HepG2 (cell line): ENCODE measurements around the gene UBE2G2. TPM values are rescaled to one million over a fixed set of nuclear protein-coding genes. Genes with fewer than 3 reads are reported as not detected.

ENCODE experiments used
- ATAC-seq: fragments of 200-7000 bp; cut with Tn5 transposase; 3 replicates; pipeline ENCODE4 v1.9.1; 2020; ENCODE audit warnings: mild to moderate bottlenecking, moderate library complexity
- BruUV-seq: library from RNA; stranded (reverse); fragments of 400-500 nt; replicated peaks from 2 replicates; lab custom pipeline; 2021; lab: Mats Ljungman, UMichigan
- CTCF ChIA-PET: fragments of 300-600 bp; formaldehyde crosslinking; extraction: SDS; loops from one replicate; lab custom pipeline; 2021; ENCODE audit warnings: low total read pairs, inconsistent platforms, low intra/inter-chr PET ratio; lab: Yijun Ruan, JAX
- POLR2A ChIA-PET: fragments of 350-600 bp; sonication (Branson Sonifier 250); formaldehyde crosslinking; loops from one replicate; lab custom pipeline; 2020; ENCODE audit warnings: antibody characterized with exemption, inconsistent platforms; lab: Yijun Ruan, JAX
- DNase-seq: peaks from one replicate; pipeline ENCODE4 v3.0.0-alpha.2; 2015; ENCODE audit warnings: low spot score
- FAIRE-seq: peaks from 3 replicates; lab custom pipeline; 2011; peaks lifted over from hg19 to GRCh38; lab: Jason Lieb, UNC
- H2AFZ ChIP-seq: one replicate; pipeline ENCODE4 v1.6.1; 2011; ENCODE audit warnings: low read length, inconsistent platforms
- H3K27ac ChIP-seq: fragments of 300-600 bp; 3 replicates; pipeline ENCODE4 v1.8.0; 2011; ENCODE audit warnings: mixed run types, mild to moderate bottlenecking, mixed read lengths, low read length, inconsistent platforms; ENCODE audit not compliant: insufficient read depth; ENCODE audit errors: extremely low read length
- H3K27me3 ChIP-seq, 2 experiments: fragments of 200-600 bp in 1 of 2; 2 replicates in 1 of 2; 3 replicates in 1 of 2; pipeline versions ENCODE4 v1.6.0 to v1.8.0; 2011; ENCODE audit warnings: low read length in 2 of 2, mild to moderate bottlenecking in 2 of 2, moderate library complexity in 2 of 2, inconsistent platforms in 1 of 2; ENCODE audit not compliant: insufficient read depth in 2 of 2, control insufficient read depth in 1 of 2
- H3K36me3 ChIP-seq, 2 experiments: fragments of 200-600 bp in 1 of 2; replicated peaks in 1 of 2; 2 replicates in 1 of 2; 3 replicates in 1 of 2; pipeline versions ENCODE4 v1.5.1 to v1.8.0; 2011; ENCODE audit warnings: low read length in 2 of 2, inconsistent platforms in 1 of 2; ENCODE audit not compliant: insufficient read depth in 2 of 2, control insufficient read depth in 1 of 2
- H3K4me1 ChIP-seq: 2 replicates; pipeline ENCODE4 v1.5.1; 2012; ENCODE audit warnings: low read length, inconsistent platforms; ENCODE audit not compliant: insufficient read depth
- H3K4me2 ChIP-seq: 2 replicates; pipeline ENCODE4 v1.6.0; 2011; ENCODE audit warnings: low read depth, low read length, inconsistent platforms
- H3K4me3 ChIP-seq, 3 experiments: fragments of 200-600 bp in 1 of 3; sonication (generic), shearing (Covaris generic) in 1 of 3; replicated peaks in 1 of 3; 2 replicates each; pipeline ENCODE4 v1.5.1; 2011 to 2016; ENCODE audit warnings: low read length in 3 of 3, inconsistent platforms in 2 of 3, low read depth in 2 of 3, mild to moderate bottlenecking in 2 of 3, control low read depth in 1 of 3, mixed read lengths in 1 of 3; ENCODE audit not compliant: insufficient read depth in 1 of 3
- H3K79me2 ChIP-seq: one replicate; pipeline ENCODE4 v1.6.1; 2011; ENCODE audit warnings: low read length, inconsistent platforms; ENCODE audit not compliant: insufficient read depth
- H3K9ac ChIP-seq: 2 replicates; pipeline ENCODE4 v1.6.0; 2011; ENCODE audit warnings: mild to moderate bottlenecking, low read depth, low read length, inconsistent platforms; ENCODE audit not compliant: insufficient read depth
- H3K9me3 ChIP-seq: 2 replicates; pipeline ENCODE4 v1.5.1; 2012; ENCODE audit warnings: mild to moderate bottlenecking, low read length
- H4K20me1 ChIP-seq: 2 replicates; pipeline ENCODE4 v1.6.0; 2011; ENCODE audit warnings: inconsistent platforms, mild to moderate bottlenecking, low read length, moderate library complexity; ENCODE audit not compliant: insufficient read depth
- ARHGAP35 ChIP-seq: sonication (generic); formaldehyde crosslinking; IDR thresholded peaks from 2 replicates; pipeline ENCODE4 v1.9.0; 2022; ENCODE audit warnings: mild to moderate bottlenecking, inconsistent platforms, moderate library complexity, missing genetic modification reagents, borderline replicate concordance
- ELF1 ChIP-seq: sonication (generic); formaldehyde crosslinking; IDR thresholded peaks from 2 replicates; pipeline ENCODE4 v1.4.0; 2020; ENCODE audit warnings: missing genetic modification reagents
- HNRNPK ChIP-seq: fragments of 200-400 bp; formaldehyde crosslinking; IDR thresholded peaks from 2 replicates; pipeline ENCODE4 v1.6.1; 2018; ENCODE audit warnings: low read length, low read depth, moderate library complexity, mild to moderate bottlenecking; ENCODE audit not compliant: poor library complexity, severe bottlenecking
- NCOA1 ChIP-seq: sonication (generic); formaldehyde crosslinking; IDR thresholded peaks from 2 replicates; pipeline ENCODE4 v1.9.0; 2021; ENCODE audit warnings: missing genetic modification reagents
- STAG1 ChIP-seq: sonication (generic); formaldehyde crosslinking; IDR thresholded peaks from 2 replicates; pipeline ENCODE4 v1.4.0; 2020; ENCODE audit warnings: missing genetic modification reagents
- ZNF329 ChIP-seq: sonication (generic); formaldehyde crosslinking; IDR thresholded peaks from 2 replicates; pipeline ENCODE4 v1.9.0; 2021; ENCODE audit warnings: low read depth, mild to moderate bottlenecking, missing genetic modification reagents
- ZNF501 ChIP-seq: sonication (generic); formaldehyde crosslinking; IDR thresholded peaks from 2 replicates; pipeline ENCODE4 v1.5.1; 2020; ENCODE audit warnings: mild to moderate bottlenecking, moderate library complexity, missing genetic modification reagents
- ZNF598 ChIP-seq: sonication (generic); formaldehyde crosslinking; IDR thresholded peaks from 2 replicates; pipeline ENCODE4 v1.5.1; 2020; ENCODE audit warnings: mild to moderate bottlenecking, missing genetic modification reagents, borderline replicate concordance
- ZNF841 ChIP-seq: sonication (generic); formaldehyde crosslinking; IDR thresholded peaks from 2 replicates; pipeline ENCODE4 v1.8.1; 2023; ENCODE audit warnings: missing genetic modification reagents, borderline replicate concordance
- WGBS: methylation state at CpG from one replicate; pipeline ENCODE4 v1.1.6; 2017; ENCODE audit warnings: low lambda C conversion rate; 5-methylcytosine and 5-hydroxymethylcytosine counted together
- in situ Hi-C: cut with HindIII; loops from 2 replicates; pipeline ENCODE4 v1.10.0; 2017; ENCODE audit warnings: low pct_unique_long_range_greater_than_20kb; ENCODE audit not compliant: extremely low pct_ligation_motif_present
- intact Hi-C: fragments of 100-400 bp; cut with micrococcal nuclease; formaldehyde crosslinking; loops from one replicate; pipeline ENCODE4 v1.10.0; 2022; ENCODE audit not compliant: unreplicated experiment
- polyA plus RNA-seq, 8 experiments: library from polyadenylated mRNA; depleted of rRNA in 3 of 8; stranded (reverse) in 7 of 8; unstranded in 1 of 8; fragments of >200 nt; fragmentation: Illumina TruSeq in 4 of 8; extraction: Trizol in 4 of 8; gene quantifications; 2 replicates each; pipeline versions ENCODE4 v1.2.1 to v1.2.3, GENCODE V29; 2011 to 2016; ENCODE audit warnings: low read depth in 4 of 8, missing spikeins in 1 of 8, mixed read lengths in 1 of 8; ENCODE audit not compliant: insufficient read depth in 1 of 8
- total RNA-seq, 5 experiments: library from RNA; depleted of rRNA; stranded (reverse); fragments of >200 nt; fragmentation: Illumina TruSeq; extraction: Trizol; gene quantifications; 2 replicates each; pipeline ENCODE4 v1.2.3, GENCODE V29; 2016; ENCODE audit warnings: low read depth in 1 of 5
- TF ChIP-seq, protein P1 (sequence below): sonication (generic); formaldehyde crosslinking; IDR thresholded peaks from 2 replicates; pipeline ENCODE4 v1.5.1; 2020; ENCODE audit warnings: mild to moderate bottlenecking, missing genetic modification reagents, moderate library complexity
- TF ChIP-seq, protein P2 (sequence below): sonication (generic); formaldehyde crosslinking; IDR thresholded peaks from 2 replicates; pipeline ENCODE4 v1.8.1; 2023; ENCODE audit warnings: mild to moderate bottlenecking, missing genetic modification reagents
- TF ChIP-seq, protein P3 (sequence below): sonication (generic); formaldehyde crosslinking; IDR thresholded peaks from 2 replicates; pipeline ENCODE4 v1.5.0; 2020; ENCODE audit warnings: missing genetic modification reagents
- TF ChIP-seq, protein P4 (sequence below): sonication (generic); formaldehyde crosslinking; IDR thresholded peaks from 2 replicates; pipeline ENCODE4 v1.4.0; 2020; ENCODE audit warnings: missing genetic modification reagents, borderline replicate concordance

UBE2G2 gene
- total and polyA plus RNA-seq, 2 of the 13 experiments (the other 11 are each of a cell fraction or from before 2014, with no cell fraction given), result 55.4 to 92.0 TPM

DNA sequence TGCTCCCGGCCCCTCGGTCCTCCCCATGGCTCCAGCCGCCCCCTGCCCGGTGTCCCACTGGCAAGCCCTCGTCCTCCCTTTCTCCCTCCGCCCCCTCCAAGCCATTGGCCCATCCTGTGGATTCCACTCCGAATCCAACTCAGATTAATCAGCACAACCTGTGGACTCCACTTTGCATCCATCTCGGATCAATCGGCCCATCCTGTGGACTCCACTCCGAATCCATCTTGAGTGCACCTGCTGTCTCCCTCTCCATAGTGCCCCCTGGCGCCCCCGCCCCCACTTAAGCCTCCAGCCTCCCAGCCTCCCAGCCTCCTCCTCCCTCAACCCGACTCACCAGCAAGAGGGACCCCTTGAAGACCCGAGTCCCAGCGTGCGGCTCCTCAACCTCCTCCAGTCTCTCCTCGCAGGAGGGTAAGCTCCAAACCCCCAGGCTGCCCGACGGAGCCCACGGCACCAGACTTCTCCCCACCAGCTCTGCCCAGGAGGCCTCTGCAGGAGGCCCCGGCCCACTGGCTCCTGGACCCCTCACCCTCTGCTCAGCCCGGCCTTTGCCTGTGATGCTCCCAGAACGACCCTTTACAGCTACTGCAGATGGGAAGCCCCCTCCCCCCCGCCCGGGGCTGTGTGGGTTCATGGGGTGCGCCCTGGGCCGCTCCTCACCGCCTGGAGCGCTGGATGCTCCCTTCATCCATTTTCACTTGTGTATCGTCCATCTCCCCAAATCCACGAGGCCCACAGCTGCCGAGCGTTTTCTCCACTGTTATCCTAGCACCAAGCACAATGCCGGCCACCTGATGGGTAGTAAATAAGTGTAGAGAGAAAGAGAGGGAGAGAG lies 49.6 kb downstream of the UBE2G2 start:
- H3K36me3 ChIP-seq, result no peaks in the 10 kb centered on the region
- no peak overlapping the region for H3K9ac ChIP-seq
- H3K4me3 ChIP-seq, result no peak overlapping the region
- no peaks in the 10 kb centered on the region for H3K4me1 ChIP-seq
- no peaks in the 10 kb centered on the region for H4K20me1 ChIP-seq
- no peak overlapping the region for H3K27ac ChIP-seq
- BruUV-seq, result no TSS peak
- peaks cover 11 to 55% of the 10 kb centered on the region in 2 experiments; a peak in 4 of 5 replicates for H3K27me3 ChIP-seq
- DNase-seq (no peak), ATAC-seq (no peak), FAIRE-seq (no peak)
- intact Hi-C loops, result no loop called here
- H3K79me2 ChIP-seq, result no peaks in the 10 kb centered on the region
- H2AFZ ChIP-seq, result no peak overlapping the region
- ChIA-PET POLR2A (no interaction called here), CTCF (no interaction called here)
- H3K4me2 ChIP-seq, result no peak overlapping the region
- WGBS, result 32% methylated on average over 25 of the region's 34 CpGs
- in situ Hi-C loops, result no loop called here
- H3K9me3 ChIP-seq, result no peaks in the 10 kb centered on the region
- TF ChIP-seq, protein P1, sequence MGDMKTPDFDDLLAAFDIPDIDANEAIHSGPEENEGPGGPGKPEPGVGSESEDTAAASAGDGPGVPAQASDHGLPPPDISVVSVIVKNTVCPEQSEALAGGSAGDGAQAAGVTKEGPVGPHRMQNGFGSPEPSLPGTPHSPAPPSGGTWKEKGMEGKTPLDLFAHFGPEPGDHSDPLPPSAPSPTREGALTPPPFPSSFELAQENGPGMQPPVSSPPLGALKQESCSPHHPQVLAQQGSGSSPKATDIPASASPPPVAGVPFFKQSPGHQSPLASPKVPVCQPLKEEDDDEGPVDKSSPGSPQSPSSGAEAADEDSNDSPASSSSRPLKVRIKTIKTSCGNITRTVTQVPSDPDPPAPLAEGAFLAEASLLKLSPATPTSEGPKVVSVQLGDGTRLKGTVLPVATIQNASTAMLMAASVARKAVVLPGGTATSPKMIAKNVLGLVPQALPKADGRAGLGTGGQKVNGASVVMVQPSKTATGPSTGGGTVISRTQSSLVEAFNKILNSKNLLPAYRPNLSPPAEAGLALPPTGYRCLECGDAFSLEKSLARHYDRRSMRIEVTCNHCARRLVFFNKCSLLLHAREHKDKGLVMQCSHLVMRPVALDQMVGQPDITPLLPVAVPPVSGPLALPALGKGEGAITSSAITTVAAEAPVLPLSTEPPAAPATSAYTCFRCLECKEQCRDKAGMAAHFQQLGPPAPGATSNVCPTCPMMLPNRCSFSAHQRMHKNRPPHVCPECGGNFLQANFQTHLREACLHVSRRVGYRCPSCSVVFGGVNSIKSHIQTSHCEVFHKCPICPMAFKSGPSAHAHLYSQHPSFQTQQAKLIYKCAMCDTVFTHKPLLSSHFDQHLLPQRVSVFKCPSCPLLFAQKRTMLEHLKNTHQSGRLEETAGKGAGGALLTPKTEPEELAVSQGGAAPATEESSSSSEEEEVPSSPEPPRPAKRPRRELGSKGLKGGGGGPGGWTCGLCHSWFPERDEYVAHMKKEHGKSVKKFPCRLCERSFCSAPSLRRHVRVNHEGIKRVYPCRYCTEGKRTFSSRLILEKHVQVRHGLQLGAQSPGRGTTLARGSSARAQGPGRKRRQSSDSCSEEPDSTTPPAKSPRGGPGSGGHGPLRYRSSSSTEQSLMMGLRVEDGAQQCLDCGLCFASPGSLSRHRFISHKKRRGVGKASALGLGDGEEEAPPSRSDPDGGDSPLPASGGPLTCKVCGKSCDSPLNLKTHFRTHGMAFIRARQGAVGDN (CRISPR knock-in tag), result no peak
- TF ChIP-seq ZNF841 (CRISPR knock-in tag) (no peak), HNRNPK (no peak), ZNF598 (CRISPR knock-in tag) (no peak), NCOA1 (no peak), STAG1 (no peak), ZNF329 (CRISPR knock-in tag) (no peak), ARHGAP35 (CRISPR knock-in tag) (no peak), ELF1 (CRISPR knock-in tag) (no peak), ZNF501 (CRISPR knock-in tag) (no peak)
- TF ChIP-seq, protein P2, sequence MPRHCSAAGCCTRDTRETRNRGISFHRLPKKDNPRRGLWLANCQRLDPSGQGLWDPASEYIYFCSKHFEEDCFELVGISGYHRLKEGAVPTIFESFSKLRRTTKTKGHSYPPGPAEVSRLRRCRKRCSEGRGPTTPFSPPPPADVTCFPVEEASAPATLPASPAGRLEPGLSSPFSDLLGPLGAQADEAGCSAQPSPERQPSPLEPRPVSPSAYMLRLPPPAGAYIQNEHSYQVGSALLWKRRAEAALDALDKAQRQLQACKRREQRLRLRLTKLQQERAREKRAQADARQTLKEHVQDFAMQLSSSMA, result no peak
- TF ChIP-seq, protein P3, sequence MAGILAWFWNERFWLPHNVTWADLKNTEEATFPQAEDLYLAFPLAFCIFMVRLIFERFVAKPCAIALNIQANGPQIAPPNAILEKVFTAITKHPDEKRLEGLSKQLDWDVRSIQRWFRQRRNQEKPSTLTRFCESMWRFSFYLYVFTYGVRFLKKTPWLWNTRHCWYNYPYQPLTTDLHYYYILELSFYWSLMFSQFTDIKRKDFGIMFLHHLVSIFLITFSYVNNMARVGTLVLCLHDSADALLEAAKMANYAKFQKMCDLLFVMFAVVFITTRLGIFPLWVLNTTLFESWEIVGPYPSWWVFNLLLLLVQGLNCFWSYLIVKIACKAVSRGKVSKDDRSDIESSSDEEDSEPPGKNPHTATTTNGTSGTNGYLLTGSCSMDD (CRISPR knock-in tag), result no peak
- TF ChIP-seq, protein P4, sequence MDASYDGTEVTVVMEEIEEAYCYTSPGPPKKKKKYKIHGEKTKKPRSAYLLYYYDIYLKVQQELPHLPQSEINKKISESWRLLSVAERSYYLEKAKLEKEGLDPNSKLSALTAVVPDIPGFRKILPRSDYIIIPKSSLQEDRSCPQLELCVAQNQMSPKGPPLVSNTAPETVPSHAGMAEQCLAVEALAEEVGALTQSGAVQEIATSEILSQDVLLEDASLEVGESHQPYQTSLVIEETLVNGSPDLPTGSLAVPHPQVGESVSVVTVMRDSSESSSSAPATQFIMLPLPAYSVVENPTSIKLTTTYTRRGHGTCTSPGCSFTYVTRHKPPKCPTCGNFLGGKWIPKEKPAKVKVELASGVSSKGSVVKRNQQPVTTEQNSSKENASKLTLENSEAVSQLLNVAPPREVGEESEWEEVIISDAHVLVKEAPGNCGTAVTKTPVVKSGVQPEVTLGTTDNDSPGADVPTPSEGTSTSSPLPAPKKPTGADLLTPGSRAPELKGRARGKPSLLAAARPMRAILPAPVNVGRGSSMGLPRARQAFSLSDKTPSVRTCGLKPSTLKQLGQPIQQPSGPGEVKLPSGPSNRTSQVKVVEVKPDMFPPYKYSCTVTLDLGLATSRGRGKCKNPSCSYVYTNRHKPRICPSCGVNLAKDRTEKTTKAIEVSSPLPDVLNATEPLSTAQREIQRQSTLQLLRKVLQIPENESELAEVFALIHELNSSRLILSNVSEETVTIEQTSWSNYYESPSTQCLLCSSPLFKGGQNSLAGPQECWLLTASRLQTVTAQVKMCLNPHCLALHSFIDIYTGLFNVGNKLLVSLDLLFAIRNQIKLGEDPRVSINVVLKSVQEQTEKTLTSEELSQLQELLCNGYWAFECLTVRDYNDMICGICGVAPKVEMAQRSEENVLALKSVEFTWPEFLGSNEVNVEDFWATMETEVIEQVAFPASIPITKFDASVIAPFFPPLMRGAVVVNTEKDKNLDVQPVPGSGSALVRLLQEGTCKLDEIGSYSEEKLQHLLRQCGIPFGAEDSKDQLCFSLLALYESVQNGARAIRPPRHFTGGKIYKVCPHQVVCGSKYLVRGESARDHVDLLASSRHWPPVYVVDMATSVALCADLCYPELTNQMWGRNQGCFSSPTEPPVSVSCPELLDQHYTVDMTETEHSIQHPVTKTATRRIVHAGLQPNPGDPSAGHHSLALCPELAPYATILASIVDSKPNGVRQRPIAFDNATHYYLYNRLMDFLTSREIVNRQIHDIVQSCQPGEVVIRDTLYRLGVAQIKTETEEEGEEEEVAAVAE (CRISPR knock-in tag), result no peak
